DLD1 (cell line): Measurements from ENCODE around the gene SLC23A2.
"Not testable (repeated sequence)": the region's sequence is repeated elsewhere in the genome, so short reads cannot be mapped to it uniquely, and the experiment has no call there.

ENCODE experiments used
- in situ Hi-C: cut with HindIII; loops from 2 replicates; pipeline ENCODE4 v1.10.0; 2017; ENCODE audit warnings: low sequenced_read_pairs

Gene SLC23A2

DNA sequence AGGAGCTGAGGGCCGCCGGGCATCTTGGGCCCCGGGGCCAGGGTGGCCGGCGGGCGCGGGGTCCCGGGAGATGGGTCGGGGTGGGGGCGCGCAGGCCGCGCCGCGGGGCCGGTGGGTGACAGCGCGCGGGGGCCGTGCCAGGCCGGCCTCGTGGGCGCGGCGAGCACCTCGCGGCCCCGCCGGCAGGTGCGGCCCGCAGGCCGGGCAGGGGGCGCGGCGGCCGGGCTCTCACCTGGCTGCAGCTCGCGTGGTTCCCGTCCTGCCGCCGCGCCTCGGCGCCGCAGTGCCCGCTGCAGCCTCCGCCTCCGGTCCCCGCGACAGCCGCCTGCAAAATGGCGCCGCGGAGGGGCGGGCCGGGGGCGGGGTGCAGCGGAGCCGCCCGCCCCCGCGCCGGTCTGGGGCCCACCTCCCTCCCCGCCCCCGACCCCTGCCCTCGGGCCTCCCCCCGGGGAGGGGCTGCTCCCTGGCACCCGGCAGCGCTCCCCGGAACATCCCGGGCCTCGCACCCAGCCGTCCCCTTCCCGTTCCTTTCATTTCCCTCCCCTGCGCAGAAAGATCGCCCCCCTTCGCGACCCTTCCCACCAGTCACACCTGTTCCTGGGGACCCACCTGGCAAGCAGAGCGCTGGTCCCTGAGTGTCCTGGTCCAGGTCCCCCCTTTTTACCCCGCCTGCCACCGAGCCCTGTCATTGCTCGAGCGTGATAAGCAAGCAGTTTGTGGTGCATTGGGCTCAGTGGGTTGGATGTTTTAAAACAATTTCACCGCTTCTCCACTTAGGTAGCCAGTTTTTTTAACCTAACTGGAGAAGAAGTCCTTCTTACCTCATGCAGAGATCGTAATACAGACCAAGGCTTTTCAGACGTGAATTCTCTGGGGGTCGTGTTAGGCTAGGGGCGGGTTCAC, at the start of gene SLC23A2:
TSS of gene SLC23A2 (minus strand) at position 337 of the 903 bp plus-strand sequence. CDS start 68,948 bp downstream, outside the sequence.
- in situ Hi-C loops: no loop called here

DNA sequence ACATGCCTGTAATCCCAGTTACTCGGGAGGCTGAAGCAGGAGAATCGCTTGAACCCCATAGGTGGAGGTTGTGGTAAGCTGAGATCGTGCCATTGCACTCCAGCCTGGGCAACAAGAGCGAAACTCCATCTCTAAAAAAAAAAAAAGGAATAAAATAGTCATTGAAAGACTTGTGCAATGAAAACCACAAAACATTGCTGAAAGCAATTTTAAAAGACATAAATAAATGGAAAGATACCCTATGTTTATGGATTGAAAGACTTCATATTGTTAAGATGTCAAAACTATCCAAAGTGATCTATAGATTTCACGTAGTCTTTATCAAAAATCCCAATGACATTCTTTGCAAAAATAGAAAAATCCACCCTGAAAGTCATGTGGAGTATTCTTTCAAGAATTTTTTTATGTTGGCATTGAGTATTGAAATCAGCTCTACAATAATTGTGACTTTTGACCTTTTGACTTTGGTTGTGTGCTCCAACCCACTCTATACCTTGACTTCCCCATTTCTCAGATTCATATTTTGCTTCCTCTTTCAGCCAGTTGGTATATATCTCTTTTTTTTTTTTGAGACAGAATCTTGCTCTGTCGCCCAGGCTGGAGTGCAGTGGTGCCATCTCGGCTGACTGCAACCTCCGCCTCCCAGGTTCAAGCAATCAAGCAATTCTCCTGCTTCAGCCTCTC, 45.5 kb upstream of the SLC23A2 start:
- in situ Hi-C loops: no loop called here

DNA sequence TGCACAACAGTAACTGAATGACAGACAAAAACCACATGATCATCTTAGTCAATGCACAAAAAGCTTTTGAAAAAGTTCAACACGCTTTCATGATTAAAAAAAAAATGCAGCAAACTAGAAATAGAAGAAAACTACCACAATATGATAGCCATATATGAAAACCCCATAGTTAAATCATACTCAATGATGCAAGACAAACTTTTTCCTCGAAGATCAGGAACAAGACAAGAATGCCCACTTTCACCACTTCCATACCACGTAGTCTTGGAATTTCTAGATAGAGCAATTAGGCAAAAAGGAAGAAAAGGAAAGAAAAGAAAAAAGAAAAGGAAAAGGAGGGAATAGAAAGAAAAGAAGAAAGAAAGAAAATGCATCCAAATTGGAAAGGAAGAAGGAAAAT, 44.6 kb upstream of the SLC23A2 start:
- in situ Hi-C loops: no loop called here

DNA sequence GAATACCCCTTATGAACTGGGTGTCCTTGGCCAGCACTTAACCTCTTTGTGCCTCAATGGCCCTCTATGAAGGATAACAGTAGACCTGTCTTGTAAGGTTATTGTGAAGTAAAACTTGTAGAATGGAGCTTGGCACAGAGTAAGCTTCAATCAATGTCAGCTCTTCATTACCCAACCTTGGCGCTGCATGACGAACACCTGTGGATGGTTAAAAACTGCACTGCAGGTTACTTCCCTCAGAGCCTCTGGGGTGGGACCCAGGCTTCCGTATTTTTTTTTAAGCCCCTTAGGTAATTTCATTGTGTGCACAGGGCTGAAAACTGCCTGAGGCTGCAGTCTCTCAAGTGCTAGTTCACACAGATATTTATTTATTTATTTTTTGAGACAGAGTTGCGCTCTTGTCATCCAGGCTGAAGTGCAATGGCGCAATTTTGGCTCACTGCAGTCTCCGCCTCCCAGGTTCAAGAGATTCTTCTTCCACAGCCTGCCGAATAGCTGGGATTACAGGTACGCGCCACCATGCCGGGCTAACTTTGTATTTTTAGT, 42.8 kb upstream of the SLC23A2 start:
- in situ Hi-C loops: no loop called here

- in situ Hi-C loops: no loop called here
These were observed 40.1 kb upstream of the SLC23A2 start for GRCh38 chr20:5041433-5041832.

GRCh38 chr20:5040345-5040744, 39.0 kb upstream of the SLC23A2 start:
- in situ Hi-C loops: no loop called here

DNA sequence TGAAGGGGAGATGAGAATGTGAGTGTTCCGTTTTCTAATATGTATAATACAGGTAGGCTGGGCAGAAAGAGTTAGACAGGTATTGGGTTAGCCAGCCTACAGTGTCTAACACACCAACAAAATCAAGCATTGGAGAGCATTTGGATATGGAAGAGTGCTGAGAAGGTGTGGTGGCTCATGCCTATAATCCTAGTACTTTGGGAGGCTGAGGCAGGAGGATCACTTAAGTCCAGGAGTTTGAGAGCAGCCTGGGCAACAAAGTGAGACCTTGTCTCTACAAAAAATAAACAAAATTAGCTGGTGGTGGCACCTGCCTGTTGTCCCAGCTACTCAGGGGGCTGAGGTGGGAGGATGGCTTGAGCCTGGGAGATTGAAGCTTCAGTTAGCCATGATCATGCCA, 38.6 kb upstream of the SLC23A2 start:
- in situ Hi-C loops: no loop called here

DNA sequence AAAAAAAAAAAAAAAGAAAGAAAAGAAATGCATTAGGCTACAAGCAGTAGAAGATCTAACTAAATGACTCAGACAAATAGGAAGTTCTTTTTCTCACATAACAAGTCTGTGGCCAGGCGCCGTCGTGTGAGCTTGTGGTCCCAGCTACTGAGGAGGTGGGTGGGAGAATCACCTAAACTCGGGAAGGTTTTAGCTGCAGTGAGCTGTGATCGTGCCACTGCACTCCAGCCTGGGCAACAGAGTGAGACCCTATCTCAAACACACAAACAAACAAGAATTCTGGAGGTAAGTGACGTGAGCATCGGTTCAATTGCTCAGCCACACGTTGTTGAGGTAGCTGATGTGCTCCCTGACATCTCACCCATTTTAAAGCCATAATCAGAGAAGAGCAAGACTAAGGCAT, 37.9 kb upstream of the SLC23A2 start:
- in situ Hi-C loops: no loop called here

DNA sequence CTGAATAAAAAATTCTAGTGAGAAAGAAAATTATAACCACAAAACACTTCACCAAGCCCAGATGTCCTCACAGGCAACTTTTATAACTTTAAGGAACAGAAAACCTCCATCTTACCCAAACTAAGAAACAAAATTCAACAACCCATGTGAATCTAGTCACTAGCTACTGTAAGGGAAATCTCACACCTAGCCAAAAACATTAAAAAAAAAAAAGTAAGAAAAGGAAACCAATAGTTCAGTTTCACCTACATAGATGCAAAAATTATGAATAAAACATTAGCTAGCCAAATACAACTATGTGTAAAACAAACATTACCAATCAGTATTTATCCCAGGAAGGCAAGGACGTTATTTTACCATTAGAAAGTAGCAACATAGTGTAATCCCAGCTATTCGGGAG, 35.5 kb upstream of the SLC23A2 start:
- in situ Hi-C loops: no loop called here

DNA sequence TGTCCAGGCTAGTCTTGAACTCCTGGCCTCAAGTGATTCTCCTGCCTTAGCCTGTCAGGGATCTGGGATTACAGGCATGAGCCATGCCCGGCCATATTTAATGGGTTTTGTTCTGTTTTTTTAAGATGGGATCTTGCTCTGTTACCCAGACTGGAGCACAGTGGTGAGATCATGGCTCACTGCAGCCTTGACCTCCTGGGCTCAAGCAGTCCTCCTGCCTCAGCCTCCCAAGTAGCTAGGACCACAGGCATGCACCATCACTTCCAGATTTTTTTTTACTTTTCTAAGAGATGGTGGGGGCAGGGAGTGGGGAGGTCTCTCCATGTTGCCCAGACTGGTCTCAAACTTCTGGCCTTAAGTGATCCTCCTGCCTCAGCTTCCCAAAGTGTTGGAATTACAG, 34.2 kb upstream of the SLC23A2 start:
- in situ Hi-C loops: not testable (repeated sequence)

- in situ Hi-C loops: no loop called here
These were observed 32.3 kb upstream of the SLC23A2 start for GRCh38 chr20:5033566-5033965.

DNA sequence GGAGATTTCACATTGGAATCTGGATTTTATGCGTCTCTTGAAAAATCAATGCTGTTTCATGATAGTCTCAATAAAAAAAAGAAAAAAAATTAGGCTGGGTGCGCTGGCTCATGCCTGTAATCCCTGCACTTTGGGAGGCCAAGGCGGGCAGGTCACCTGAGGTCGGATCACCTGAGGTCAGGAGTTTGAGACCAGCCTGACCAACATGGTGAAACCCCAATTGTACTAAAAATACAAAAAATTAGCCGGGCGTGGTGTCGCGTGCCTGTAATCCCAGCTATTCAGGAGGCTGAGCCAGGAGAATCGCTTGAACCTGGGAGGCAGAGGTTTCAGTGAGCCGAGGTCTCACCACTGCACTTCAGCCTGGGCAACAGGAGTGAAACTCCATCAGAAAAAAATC, 30.4 kb upstream of the SLC23A2 start:
- in situ Hi-C loops: not testable (repeated sequence)

DNA sequence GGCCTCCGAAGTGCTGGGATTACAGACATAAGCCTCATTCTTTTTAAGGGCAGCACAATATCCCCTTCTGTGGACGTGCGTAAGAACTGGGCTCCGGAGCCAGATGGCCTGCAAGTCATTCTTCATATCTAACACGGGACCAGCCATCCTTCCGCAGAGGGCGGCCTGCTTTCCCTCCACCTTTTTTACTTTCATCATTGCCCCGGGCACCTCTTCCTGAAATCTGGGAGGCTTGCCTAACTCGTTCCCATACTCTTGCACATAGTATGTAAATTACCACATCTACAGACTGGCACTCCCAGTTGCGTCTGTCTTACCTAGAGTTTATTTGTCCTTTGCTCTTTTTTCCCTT, 29.9 kb upstream of the SLC23A2 start:
- in situ Hi-C loops: no loop called here

GRCh38 chr20:5030348-5031205, 29.3 kb upstream of the SLC23A2 start:
- in situ Hi-C loops: no loop called here

DNA sequence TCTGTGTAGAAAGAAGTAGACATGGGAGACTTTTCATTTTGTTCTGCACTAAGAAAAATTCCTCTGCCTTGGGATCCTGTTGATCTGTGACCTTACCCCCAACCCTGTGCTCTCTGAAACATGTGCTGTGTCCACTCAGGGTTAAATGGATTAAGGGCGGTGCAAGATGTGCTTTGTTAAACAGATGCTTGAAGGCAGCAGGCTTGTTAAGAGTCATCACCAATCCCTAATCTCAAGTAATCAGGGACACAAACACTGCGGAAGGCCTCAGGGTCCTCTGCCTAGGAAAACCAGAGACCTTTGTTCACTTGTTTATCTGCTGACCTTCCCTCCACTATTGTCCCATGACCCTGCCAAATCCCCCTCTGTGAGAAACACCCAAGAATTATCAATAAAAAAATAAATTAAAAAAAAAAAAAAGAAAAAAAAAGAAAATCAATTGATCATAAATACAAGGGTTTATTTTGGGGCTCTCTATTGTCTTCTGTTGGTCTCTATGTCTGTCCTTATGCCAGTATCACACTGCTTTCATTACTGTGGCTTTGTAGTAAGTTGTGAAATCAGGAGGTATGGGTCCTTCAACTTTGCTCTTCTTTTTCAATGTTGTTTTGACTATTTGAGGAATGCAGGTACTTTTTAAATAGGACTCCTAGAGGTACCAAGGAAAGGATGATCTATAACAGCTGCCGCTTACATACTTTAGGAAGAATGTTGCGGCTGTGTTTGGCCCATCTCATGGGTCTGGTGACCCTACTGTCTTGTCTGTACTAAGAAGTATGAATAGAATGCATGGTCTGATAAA, 27.1 kb upstream of the SLC23A2 start:
- in situ Hi-C loops: not testable (repeated sequence)

- in situ Hi-C loops: no loop called here
These were observed 23.7 kb upstream of the SLC23A2 start for GRCh38 chr20:5024982-5025381.

GRCh38 chr20:5024103-5024502, 22.8 kb upstream of the SLC23A2 start:
- in situ Hi-C loops: no loop called here

DNA sequence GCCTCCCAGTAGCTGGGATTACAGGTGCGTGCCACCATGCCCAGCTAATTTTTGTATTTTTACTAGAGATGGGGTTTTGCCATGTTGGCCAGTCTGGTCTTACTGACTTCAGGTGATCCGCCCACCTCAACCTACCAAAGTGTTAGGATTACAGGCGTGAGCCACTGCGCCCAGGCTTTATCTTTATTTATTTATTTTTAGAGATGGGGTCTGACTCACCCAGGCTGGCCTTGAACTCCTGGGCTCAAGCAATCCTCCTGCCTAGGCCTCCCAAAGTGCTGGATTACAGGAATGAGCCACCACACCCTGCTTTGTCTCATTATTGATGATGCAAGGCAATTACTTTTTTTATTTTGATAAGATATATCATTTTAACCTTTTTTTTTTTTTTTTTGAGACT, 21.9 kb upstream of the SLC23A2 start:
- in situ Hi-C loops: not testable (repeated sequence)

DNA sequence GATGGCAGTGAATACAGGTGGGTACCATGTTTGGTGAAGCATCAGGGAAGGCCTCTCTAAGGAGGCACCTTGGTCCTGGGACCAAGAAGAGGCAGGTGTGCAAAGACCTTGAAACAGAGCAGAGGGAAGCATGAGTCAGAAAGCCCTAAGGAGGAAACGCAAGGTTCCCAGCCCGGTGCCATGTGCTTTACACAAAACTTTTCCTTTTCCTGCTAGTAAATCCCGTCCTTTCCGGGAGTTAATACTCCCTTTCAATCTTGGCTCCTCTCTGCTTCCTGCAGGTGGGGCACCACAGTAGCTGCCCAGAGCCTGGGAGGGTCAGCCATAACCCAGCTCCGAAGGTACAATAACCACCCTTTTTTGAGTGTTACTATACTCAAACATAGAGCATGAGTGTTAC, 19.4 kb upstream of the SLC23A2 start:
- in situ Hi-C loops: no loop called here
